HCT116 (cell line): Measurements from ENCODE around the gene IFITM10. TPM values are rescaled to one million over a fixed set of nuclear protein-coding genes. Genes with fewer than 3 reads are reported as not detected.

Experiments
- ATAC-seq: fragments of 200-7000 bp; cut with Tn5 transposase; 2 replicates; pipeline ENCODE4 v1.9.1; 2020; ENCODE audit warnings: mild to moderate bottlenecking, moderate library complexity
- BruUV-seq: library from RNA; stranded (reverse); fragments of 400-500 nt; replicated peaks from 2 replicates; lab custom pipeline; 2021; lab: Mats Ljungman, UMichigan
- CTCF ChIA-PET: fragments of 300-600 bp; sonication (Branson Sonifier 250); formaldehyde crosslinking; loops from one replicate; lab custom pipeline; 2021; ENCODE audit warnings: antibody characterized with exemption; lab: Charles Lee
- POLR2A ChIA-PET: fragments of 300-600, 350-600 bp; sonication (Branson Sonifier 250); formaldehyde crosslinking; loops from one replicate; lab custom pipeline; 2021; ENCODE audit warnings: antibody characterized with exemption; lab: Charles Lee
- RAD21 ChIA-PET, 2 experiments: fragments of 300-600 bp; sonication (Branson Sonifier 250); formaldehyde crosslinking; loops; one replicate each; lab custom pipeline; 2023; ENCODE audit warnings: low total read pairs in 2 of 2; ENCODE audit not compliant: uncharacterized antibody in 2 of 2, unreplicated experiment in 2 of 2, low non-redundant PET in 1 of 2; lab: Charles Lee
- DNase-seq: peaks from one replicate; pipeline ENCODE4 v3.0.0-alpha.2; 2010; ENCODE audit warnings: low read depth, low spot score
- H2AFZ ChIP-seq: fragments of 200-600 bp; shearing (Covaris generic), sonication (generic); 2 replicates; pipeline ENCODE4 v1.6.1; 2017; ENCODE audit warnings: low read depth, mixed run types, mixed read lengths, antibody characterized with exemption, low read length; ENCODE audit not compliant: poor library complexity, severe bottlenecking
- H3K27ac ChIP-seq: 2 replicates; pipeline ENCODE4 v1.5.1; 2012; ENCODE audit warnings: low read depth, low read length
- H3K27me3 ChIP-seq: fragments of 200-600 bp; sonication (generic); 2 replicates; pipeline ENCODE4 v1.6.1; 2016; ENCODE audit warnings: mixed run types, low read length, mixed read lengths; ENCODE audit not compliant: insufficient read depth
- H3K36me3 ChIP-seq, 2 experiments: fragments of 200-500 bp in 1 of 2; fragments of 200-600 bp in 1 of 2; sonication (Bioruptor generic) in 1 of 2; sonication (generic) in 1 of 2; 2 replicates each; pipeline versions ENCODE4 v1.5.1 to v1.6.1; 2014 to 2016; ENCODE audit warnings: low read length in 2 of 2, inconsistent platforms in 1 of 2, mixed read lengths in 1 of 2, mixed run types in 1 of 2; ENCODE audit not compliant: insufficient read depth in 2 of 2, control insufficient read depth in 1 of 2
- H3K4me1 ChIP-seq, 2 experiments: fragments of 200-600 bp in 1 of 2; sonication (generic) in 1 of 2; 2 replicates each; pipeline versions ENCODE4 v1.5.1 to v1.6.1; 2012 to 2017; ENCODE audit warnings: low read length in 2 of 2, inconsistent platforms in 1 of 2, mild to moderate bottlenecking in 1 of 2, mixed read lengths in 1 of 2, mixed run types in 1 of 2, moderate library complexity in 1 of 2; ENCODE audit not compliant: insufficient read depth in 2 of 2, control insufficient read depth in 1 of 2
- H3K4me2 ChIP-seq: fragments of 200-600 bp; sonication (generic); 2 replicates; pipeline ENCODE4 v1.6.1; 2017; ENCODE audit warnings: mixed run types, low read length, mixed read lengths
- H3K4me3 ChIP-seq, 2 experiments: fragments of 200-600 bp in 1 of 2; sonication (generic) in 1 of 2; replicated peaks in 1 of 2; 2 replicates each; pipeline ENCODE4 v1.5.1; 2011 to 2016; ENCODE audit warnings: low read length in 2 of 2, control low read depth in 1 of 2, low read depth in 1 of 2, mild to moderate bottlenecking in 1 of 2, mixed read lengths in 1 of 2, mixed run types in 1 of 2
- H3K79me2 ChIP-seq: fragments of 200-600 bp; sonication (generic); 2 replicates; pipeline ENCODE4 v1.6.1; 2017; ENCODE audit warnings: mild to moderate bottlenecking, mixed run types, low read length, moderate library complexity, mixed read lengths; ENCODE audit not compliant: insufficient read depth
- H3K9ac ChIP-seq: fragments of 200-600 bp; sonication (generic); 2 replicates; pipeline ENCODE4 v1.6.1; 2016; ENCODE audit warnings: low read length, mixed read lengths
- H3K9me2 ChIP-seq: fragments of 200-600 bp; sonication (generic), shearing (Covaris generic); 2 replicates; pipeline ENCODE4 v1.6.1; 2017; ENCODE audit warnings: mixed run types, mild to moderate bottlenecking, moderate library complexity; ENCODE audit not compliant: insufficient read depth
- H3K9me3 ChIP-seq, 2 experiments: fragments of 200-500 bp in 1 of 2; fragments of 200-600 bp in 1 of 2; sonication (Bioruptor generic) in 1 of 2; sonication (generic) in 1 of 2; 2 replicates each; pipeline ENCODE4 v1.6.1; 2014 to 2017; ENCODE audit warnings: low read length in 2 of 2, mixed read lengths in 2 of 2, inconsistent platforms in 1 of 2, low read depth in 1 of 2, mild to moderate bottlenecking in 1 of 2, mixed run types in 1 of 2, moderate library complexity in 1 of 2; ENCODE audit not compliant: control insufficient read depth in 1 of 2, insufficient read depth in 1 of 2
- H4K20me1 ChIP-seq: fragments of 200-600 bp; sonication (generic), shearing (Covaris generic); 2 replicates; pipeline ENCODE4 v1.6.1; 2017; ENCODE audit warnings: mixed run types, mild to moderate bottlenecking, moderate library complexity; ENCODE audit not compliant: insufficient read depth
- CEBPB ChIP-seq: IDR thresholded peaks from 2 replicates; pipeline ENCODE4 v1.6.1; 2012; ENCODE audit warnings: low read depth
- CTCF ChIP-seq, 3 experiments: fragments of 200-600 bp in 1 of 3; sonication (generic) in 1 of 3; IDR thresholded peaks in 2 of 3; conservative IDR thresholded peaks in 1 of 3; 2 replicates each; pipeline ENCODE4 v1.5.1; 2012 to 2017; ENCODE audit warnings: low read depth in 2 of 3, low read length in 2 of 3, antibody characterized with exemption in 1 of 3, borderline replicate concordance in 1 of 3, control low read depth in 1 of 3, mild to moderate bottlenecking in 1 of 3, mixed read lengths in 1 of 3, mixed run types in 1 of 3, moderate library complexity in 1 of 3; ENCODE audit not compliant: insufficient read depth in 1 of 3
- EGR1 ChIP-seq: IDR thresholded peaks from 2 replicates; pipeline ENCODE4 v1.6.1; 2012; ENCODE audit warnings: low read depth
- ELF1 ChIP-seq: IDR thresholded peaks from 2 replicates; pipeline ENCODE4 v1.6.1; 2012; ENCODE audit warnings: low read depth, borderline replicate concordance
- EZH2 ChIP-seq: fragments of 200-600 bp; sonication (generic); IDR thresholded peaks from 2 replicates; pipeline ENCODE4 v1.6.1; 2017; ENCODE audit warnings: antibody characterized with exemption, mixed run types
- FOSL1 ChIP-seq: IDR thresholded peaks from 2 replicates; pipeline ENCODE4 v1.6.1; 2012; ENCODE audit warnings: low read depth
- JUND ChIP-seq: IDR thresholded peaks from 2 replicates; pipeline ENCODE4 v1.6.1; 2012
- MAX ChIP-seq: IDR thresholded peaks from 2 replicates; pipeline ENCODE4 v1.6.1; 2012
- POLR2A ChIP-seq: IDR thresholded peaks from 2 replicates; pipeline ENCODE4 v1.7.0; 2011; ENCODE audit warnings: borderline replicate concordance; ENCODE audit not compliant: insufficient read depth, insufficient read length; ENCODE audit errors: extremely low read depth
- RAD21 ChIP-seq: IDR thresholded peaks from 2 replicates; pipeline ENCODE4 v1.6.1; 2012; ENCODE audit warnings: low read depth, mild to moderate bottlenecking
- REST ChIP-seq: IDR thresholded peaks from 2 replicates; pipeline ENCODE4 v1.6.1; 2012; ENCODE audit warnings: low read depth
- SIN3A ChIP-seq: IDR thresholded peaks from 2 replicates; pipeline ENCODE4 v1.6.1; 2012; ENCODE audit warnings: low read depth
- SP1 ChIP-seq: IDR thresholded peaks from 2 replicates; pipeline ENCODE4 v1.6.1; 2012; ENCODE audit warnings: low read depth
- SRF ChIP-seq: IDR thresholded peaks from 2 replicates; pipeline ENCODE4 v1.6.1; 2012; ENCODE audit warnings: low read depth
- TCF7L2 ChIP-seq: IDR thresholded peaks from 2 replicates; pipeline ENCODE4 v1.7.0; 2011; ENCODE audit warnings: borderline replicate concordance, inconsistent platforms; ENCODE audit not compliant: insufficient read depth, insufficient read length; ENCODE audit errors: extremely low read depth
- YY1 ChIP-seq: IDR thresholded peaks from 2 replicates; pipeline ENCODE4 v1.6.1; 2011; ENCODE audit warnings: low read length, low read depth, moderate library complexity, mild to moderate bottlenecking; ENCODE audit not compliant: insufficient replicate concordance; ENCODE audit errors: extremely low read depth
- ZBTB33 ChIP-seq: IDR thresholded peaks from 2 replicates; pipeline ENCODE4 v1.6.1; 2011; ENCODE audit warnings: mild to moderate bottlenecking, low read length, moderate library complexity; ENCODE audit not compliant: insufficient replicate concordance; ENCODE audit errors: extremely low read depth
- ZFX ChIP-seq: fragments of 450-650 bp; IDR thresholded peaks from 2 replicates; pipeline ENCODE4 v1.6.1; 2017
- ZNF274 ChIP-seq: fragments of 200-500 bp; sonication (Bioruptor generic); IDR thresholded peaks from 2 replicates; pipeline ENCODE4 v1.6.1; 2014; ENCODE audit warnings: mild to moderate bottlenecking, low read depth, low read length, inconsistent platforms
- intact Hi-C: fragments of 100-400 bp; cut with micrococcal nuclease; formaldehyde crosslinking; loops from 2 replicates; pipeline ENCODE4 v1.10.0; 2022
- total RNA-seq: library from RNA; stranded (reverse); gene quantifications from one replicate; pipeline ENCODE4 v1.2.1, GENCODE V29; 2021; ENCODE audit not compliant: unreplicated experiment

Gene IFITM10
- total RNA-seq, 1 experiment from 2014 or later, result 1.9 TPM

GRCh38 chr11:1763796-1764661 lies 13.6 kb upstream of the IFITM10 start, which contains the start of gene CTSD:
TSS of gene CTSD (minus strand) at chr11:1763927. CDS start at chr11:1763859, 68 bp downstream.
- H3K36me3 ChIP-seq, result no peaks in the 10 kb centered on the region; a peak in 1 of 4 replicates
- no TSS peak for BruUV-seq
- peak; percentile 84 for ATAC-seq
- intact Hi-C loops, result no loop called here
- CTCF ChIA-PET, result no interaction called here
- H3K9ac ChIP-seq, result peak within 1 kb of the TSS; percentile 79
- H2AFZ ChIP-seq, result no peak within 1 kb of the TSS
- H3K9me3 ChIP-seq, result no peaks in the 10 kb centered on the region
- DNase-seq, result peak; percentile 27
- H3K4me2 ChIP-seq, result peak within 1 kb of the TSS; percentile 94
- no peaks in the 10 kb centered on the region for H3K9me2 ChIP-seq
- RAD21 ChIA-PET, result interaction anchor here in 1 of 2 experiments (0.9 kb wide), 1 partner anchor 8 kb away, joined by 6 read pairs; no protein-coding TSS in a partner anchor
- H3K79me2 ChIP-seq, result peaks cover 17% of the 10 kb centered on the region; the same call in 1 of the 2 replicates
- peak within 1 kb of the TSS; percentile 75 for H3K27ac ChIP-seq
- POLR2A ChIA-PET, result no interaction called here
- H4K20me1 ChIP-seq, result no peaks in the 10 kb centered on the region
- peaks cover 15 to 37% of the 10 kb centered on the region in 2 experiments; a peak in 3 of 4 replicates for H3K4me1 ChIP-seq
- no peaks in the 10 kb centered on the region for H3K27me3 ChIP-seq
- H3K4me3 ChIP-seq, result peak within 1 kb of the TSS; percentile 75 to 76
- TF ChIP-seq SIN3A (no peak), FOSL1 (no peak), POLR2A (peak; percentile 46), CTCF (IDR thresholded peaks at IDR 0.05 in 2 of 3, conservative IDR thresholded peaks at IDR 0.05 in 1 of 3; ENCODE audit: borderline replicate concordance in 1 of 3, insufficient read depth in 1 of 3, low read depth in 2 of 3, low read length in 2 of 3) (0 out of 6 replicates have a peak, but pooled peaks of 1 of the 3 experiments have one; percentile 3), TCF7L2 (no peak), ZFX (peak; percentile 58), JUND (no peak), ZNF274 (no peak), CEBPB (no peak), ZBTB33 (no peak), ELF1 (no peak), SRF (no peak), REST (no peak), RAD21 (no peak), EGR1 (no peak), SP1 (no peak), MAX (peak; percentile 83), YY1 (peak; percentile 38), EZH2 (no peak)
